ENCODE measurements around the gene FAF2.

GRCh38 chr5:176418251-176418650, 29.9 kb upstream of the FAF2 start:
- TF ChIP-seq CTCF (IDR thresholded peaks at IDR 0.05), result no peak
- TF ChIP-seq POLR2A (IDR thresholded peaks at IDR 0.05), result no peak
